Measurements from ENCODE around the gene AGAP3. TPM values are rescaled to one million over a fixed set of nuclear protein-coding genes. Genes with fewer than 3 reads are reported as not detected.

Gene AGAP3
- polyA plus RNA-seq, 1 experiment, result 52.1 TPM

- CTCF ChIA-PET, result interaction anchor here (2.5 kb wide), 1 partner anchor 19 kb away, joined by 5 read pairs; the partner anchor contains the start of gene FASTK
- no peak for TF ChIP-seq CTCF (IDR thresholded peaks at IDR 0.05; ENCODE audit: insufficient read depth, low read depth, low read length)
- no peaks in the 10 kb centered on the region for H3K27me3 ChIP-seq (ENCODE audit: control insufficient read depth, insufficient read depth, low read length)
- POLR2A ChIA-PET, result no interaction called here
- H3K36me3 ChIP-seq (ENCODE audit: control insufficient read depth, insufficient read depth, low read length), result peaks cover 22% of the 10 kb centered on the region
- no peak overlapping the region for H3K4me3 ChIP-seq (ENCODE audit: low read depth, low read length)
- no peak for DNase-seq (ENCODE audit: low read depth)
These were observed 24.2 kb upstream of the AGAP3 start for GRCh38 chr7:151062111-151062398.

GRCh38 chr7:151062399-151063211 lies 23.7 kb upstream of the AGAP3 start:
- ChIA-PET POLR2A (interaction anchor here (0.6 kb wide), 2 partner anchors 13 to 79 kb away, joined by 4 to 5 read pairs; no protein-coding TSS in a partner anchor), CTCF (interaction anchor here (0.6 to 2.5 kb wide), 4 partner anchors 15 to 44 kb away, joined by 3 to 5 read pairs (median 3); partner anchors contain the start of gene FASTK)
- TF ChIP-seq CTCF (IDR thresholded peaks at IDR 0.05; ENCODE audit: insufficient read depth, low read depth, low read length), result no peak
- Histone ChIP-seq H3K36me3 (ENCODE audit: control insufficient read depth, insufficient read depth, low read length) (peaks cover 26% of the 10 kb centered on the region), H3K4me3 (ENCODE audit: low read depth, low read length) (peak overlapping the region; percentile 16), H3K27me3 (ENCODE audit: control insufficient read depth, insufficient read depth, low read length) (no peaks in the 10 kb centered on the region)
- no peak for DNase-seq (ENCODE audit: low read depth)

- no peak for DNase-seq (ENCODE audit: low read depth)
- Histone ChIP-seq H3K4me3 (ENCODE audit: low read depth, low read length) (peak overlapping the region; percentile 6; the same call in 1 of the 2 replicates), H3K36me3 (ENCODE audit: control insufficient read depth, insufficient read depth, low read length) (peaks cover 30% of the 10 kb centered on the region), H3K27me3 (ENCODE audit: control insufficient read depth, insufficient read depth, low read length) (no peaks in the 10 kb centered on the region)
- POLR2A ChIA-PET, result no interaction called here
- CTCF ChIA-PET, result interaction anchor here (0.6 to 1.0 kb wide), 3 partner anchors 14 to 47 kb away, joined by 3 read pairs; no protein-coding TSS in a partner anchor
- no peak for TF ChIP-seq CTCF (IDR thresholded peaks at IDR 0.05; ENCODE audit: insufficient read depth, low read depth, low read length)
These were observed 23.1 kb upstream of the AGAP3 start for GRCh38 chr7:151063212-151063561.

- CTCF ChIA-PET, result interaction anchor here (1.0 kb wide), 1 partner anchor 46 kb away, joined by 3 read pairs; no protein-coding TSS in a partner anchor
- Histone ChIP-seq H3K27me3 (ENCODE audit: control insufficient read depth, insufficient read depth, low read length) (no peaks in the 10 kb centered on the region), H3K4me3 (ENCODE audit: low read depth, low read length) (no peak overlapping the region), H3K36me3 (ENCODE audit: control insufficient read depth, insufficient read depth, low read length) (peaks cover 35% of the 10 kb centered on the region)
- POLR2A ChIA-PET, result no interaction called here
- no peak for DNase-seq (ENCODE audit: low read depth)
- TF ChIP-seq CTCF (IDR thresholded peaks at IDR 0.05; ENCODE audit: insufficient read depth, low read depth, low read length), result no peak
These were observed 21.8 kb upstream of the AGAP3 start for GRCh38 chr7:151064454-151064853.

- ChIA-PET POLR2A (no interaction called here), CTCF (no interaction called here)
- no peak for TF ChIP-seq CTCF (IDR thresholded peaks at IDR 0.05; ENCODE audit: insufficient read depth, low read depth, low read length)
- no peak for DNase-seq (ENCODE audit: low read depth)
- no peak overlapping the region for H3K4me3 ChIP-seq (ENCODE audit: low read depth, low read length)
- no peaks in the 10 kb centered on the region for H3K27me3 ChIP-seq (ENCODE audit: control insufficient read depth, insufficient read depth, low read length)
- H3K36me3 ChIP-seq (ENCODE audit: control insufficient read depth, insufficient read depth, low read length), result peaks cover 38% of the 10 kb centered on the region
These were observed 21.3 kb upstream of the AGAP3 start for GRCh38 chr7:151064993-151065392.

Data from BJ (cell line).